Activated CD4-positive, alpha-beta T cell treated with anti-CD3 and anti-CD28 coated beads, Interleukin-2, Interleukin-6, amounts not matched to agents 100 ng/mL and 50 ng/mL, durations not matched to agents 16 hours and 8 hours (primary cell): ENCODE measurements around the gene TSPAN13.

Experiments
- DNase-seq: peaks from one replicate; pipeline ENCODE4 v3.0.0-alpha.2; 2020

The TSPAN13 gene

GRCh38 chr7:16753102-16753931, at the start of gene TSPAN13:
TSPAN13 (plus strand) TSS chr7:16753755; CDS start chr7:16753968, 213 bp downstream.
- DNase-seq: peak; percentile 82

DNA sequence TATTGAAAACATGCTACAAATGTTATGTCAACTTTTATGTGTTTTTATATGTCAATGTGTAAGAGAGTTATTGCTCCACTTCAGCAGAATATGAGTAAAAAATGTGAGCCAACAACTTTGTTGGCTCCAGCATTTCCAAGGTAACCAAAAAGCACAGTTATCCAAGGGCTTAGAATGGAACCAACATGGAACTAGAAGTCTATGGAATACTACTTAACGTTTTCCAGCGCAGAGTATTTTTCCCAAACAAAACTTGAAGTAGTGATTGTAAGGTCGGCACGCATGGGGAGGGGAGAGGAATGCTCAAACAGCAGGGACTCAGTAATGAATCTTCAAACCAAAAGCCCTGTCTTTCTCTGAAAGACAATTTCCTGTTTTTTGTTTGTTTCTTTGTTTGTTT, 45.0 kb upstream of the TSPAN13 start:
- no peak for DNase-seq

- peak; percentile 20 for DNase-seq
Measured at GRCh38 chr7:16708980-16709379, 44.6 kb upstream of the TSPAN13 start.

- no peak for DNase-seq
Measured at GRCh38 chr7:16710651-16711050, 42.9 kb upstream of the TSPAN13 start.

DNA sequence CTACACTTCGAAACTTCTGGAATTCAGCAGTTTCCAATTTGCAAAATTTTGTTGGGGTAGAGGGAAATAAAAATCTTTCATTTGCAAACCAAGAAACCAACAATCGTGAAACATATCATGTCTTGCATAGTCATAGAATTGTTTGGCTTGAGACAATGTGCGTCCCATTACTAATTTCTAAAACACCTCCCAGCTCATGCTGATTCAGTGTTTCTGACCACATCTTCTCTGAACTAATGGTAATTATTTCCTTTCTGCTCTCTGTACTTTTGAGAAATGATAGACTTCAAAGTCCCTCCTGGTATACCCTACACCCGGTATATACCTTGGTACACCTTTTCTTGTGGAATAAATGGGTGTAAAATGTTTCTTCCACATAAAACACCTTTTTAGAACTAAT, 41.8 kb upstream of the TSPAN13 start:
- DNase-seq: peak; percentile 61

DNA sequence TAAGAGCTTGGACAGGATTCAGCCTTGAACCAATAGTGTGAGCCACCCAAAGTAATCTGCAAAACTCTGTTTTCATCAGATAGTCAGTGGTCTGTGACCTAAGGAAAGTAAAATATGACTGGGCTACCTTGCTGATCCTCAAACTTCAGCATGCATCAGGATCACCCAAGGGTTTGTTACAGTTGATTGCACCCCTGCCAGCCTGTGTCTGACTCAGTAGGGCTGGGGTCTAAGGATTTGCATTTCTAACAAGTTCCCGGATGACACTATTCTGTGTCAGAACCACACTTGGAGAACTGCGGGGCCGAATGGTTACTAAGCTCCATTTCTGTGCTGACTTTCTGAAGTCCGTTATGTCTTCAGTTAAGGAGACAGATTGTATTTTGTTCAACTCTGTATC, 40.6 kb upstream of the TSPAN13 start:
- peak; percentile 15 for DNase-seq

DNA sequence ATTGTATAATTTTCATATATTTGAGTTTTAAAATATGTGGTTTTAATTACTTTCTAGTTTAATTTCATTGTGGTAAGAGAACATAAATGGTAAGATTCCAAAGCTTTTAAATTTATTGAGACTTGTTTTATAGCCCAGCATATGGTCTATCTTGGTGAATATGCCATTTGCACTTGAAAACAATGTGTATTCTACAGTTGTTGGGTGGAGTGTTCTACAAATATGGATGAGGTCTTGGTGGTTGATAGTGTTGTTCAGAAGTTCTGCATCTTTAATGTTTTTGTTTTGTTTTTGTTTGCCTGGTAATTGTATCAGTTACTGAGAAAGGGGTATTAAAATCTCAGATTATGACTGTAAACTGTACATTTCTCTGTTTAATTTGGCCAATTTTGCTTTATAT, 37.6 kb upstream of the TSPAN13 start:
- no peak for DNase-seq

DNA sequence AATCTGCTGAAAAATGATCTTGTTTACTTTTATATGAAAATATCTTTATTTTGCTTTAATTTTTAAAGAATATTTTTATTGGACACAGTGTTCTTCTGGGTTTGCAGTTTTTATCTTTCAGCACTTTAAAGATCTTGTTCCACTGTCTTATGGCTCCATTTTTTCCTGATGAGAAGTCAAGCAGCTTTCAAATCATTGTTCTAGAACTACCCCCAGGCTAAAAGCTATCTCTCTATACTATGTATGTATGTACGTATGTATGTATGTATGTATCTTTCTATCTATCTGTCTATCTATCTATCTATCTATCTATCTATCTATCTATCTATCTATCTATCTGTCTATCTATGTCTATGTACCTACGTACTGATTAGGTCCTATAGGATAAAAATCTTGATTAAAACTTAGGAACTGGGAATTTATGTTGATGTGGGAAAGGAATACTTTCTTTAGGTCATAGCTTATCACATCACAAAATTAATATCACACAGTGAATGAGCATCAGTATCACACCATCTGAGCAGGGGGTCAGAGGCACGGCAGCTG, 35.4 kb upstream of the TSPAN13 start:
- DNase-seq: no peak

DNA sequence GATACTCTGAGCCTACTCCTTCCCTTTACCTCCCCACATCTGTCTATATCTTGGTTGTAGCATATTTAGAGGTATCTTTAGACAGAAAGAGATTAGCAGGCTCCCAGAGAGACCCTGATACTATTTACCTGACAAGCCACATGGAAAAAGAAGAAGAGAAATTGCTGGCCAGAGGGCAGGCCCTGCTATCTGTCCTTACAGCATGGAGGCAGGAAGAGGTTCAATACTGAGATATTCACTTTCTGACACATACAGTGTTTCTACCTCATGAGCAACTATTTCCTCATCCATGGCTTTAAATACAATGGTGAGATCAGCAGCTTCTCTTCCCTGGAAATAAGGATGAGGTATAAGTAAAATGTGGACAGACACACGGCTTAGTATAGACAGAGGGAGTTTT, 33.9 kb upstream of the TSPAN13 start:
- DNase-seq: no peak

DNA sequence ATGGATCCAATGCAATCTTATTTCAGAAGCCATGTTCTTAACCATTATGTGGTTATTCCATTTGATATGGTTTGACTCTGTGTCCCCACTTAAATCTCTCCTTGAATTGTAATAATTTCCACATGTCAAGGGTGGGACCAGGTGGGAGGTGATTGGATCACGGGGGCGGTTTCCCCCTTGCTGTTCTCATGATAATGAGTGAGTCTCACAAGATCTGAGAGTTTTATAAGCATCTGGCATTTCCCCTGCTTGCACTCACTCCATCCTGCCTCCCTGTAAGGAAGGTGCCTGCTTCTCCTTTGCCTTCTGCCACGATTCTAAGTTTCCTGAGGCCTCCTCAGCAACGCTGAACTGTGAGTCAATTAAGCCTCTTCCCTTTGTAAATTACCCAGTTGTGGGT, 32.0 kb upstream of the TSPAN13 start:
- no peak for DNase-seq

DNA sequence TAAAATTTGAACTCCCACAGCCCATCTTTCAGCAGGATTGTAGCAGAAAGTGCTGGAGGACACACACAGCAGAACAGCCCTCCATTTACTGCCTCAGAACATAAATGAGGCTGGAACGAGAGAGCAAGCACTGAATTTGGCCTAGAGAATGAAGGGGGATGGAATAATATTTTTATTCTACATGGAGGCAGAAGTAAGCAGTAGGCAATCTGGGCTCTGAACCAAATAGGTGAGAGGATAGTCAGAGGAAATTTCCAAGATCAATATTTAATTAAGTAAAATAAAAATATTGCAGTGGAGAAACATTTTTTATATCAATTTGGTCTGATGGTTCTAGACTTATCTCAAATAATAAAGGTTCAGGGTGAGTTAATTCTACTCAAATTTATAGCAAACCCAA, 29.2 kb upstream of the TSPAN13 start:
- DNase-seq: no peak

DNA sequence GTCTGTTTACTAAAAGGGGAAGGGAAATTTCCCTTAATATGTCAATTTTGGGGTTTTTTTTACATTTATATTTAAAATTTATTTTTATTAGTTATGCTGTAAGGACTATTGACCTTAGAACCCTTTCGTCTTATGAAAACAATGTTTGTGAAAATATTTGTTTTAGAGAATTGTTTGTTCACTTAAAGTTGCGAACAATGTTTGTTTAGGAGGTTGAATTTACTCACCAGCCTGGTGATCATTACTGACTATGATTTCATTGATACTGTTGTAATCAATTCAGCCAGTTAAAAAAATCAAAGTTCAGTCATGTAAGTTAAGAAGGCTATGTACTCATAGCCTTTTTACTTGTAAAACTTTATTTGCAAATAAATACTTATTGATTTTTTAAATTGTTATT, 27.4 kb upstream of the TSPAN13 start:
- no peak for DNase-seq

DNA sequence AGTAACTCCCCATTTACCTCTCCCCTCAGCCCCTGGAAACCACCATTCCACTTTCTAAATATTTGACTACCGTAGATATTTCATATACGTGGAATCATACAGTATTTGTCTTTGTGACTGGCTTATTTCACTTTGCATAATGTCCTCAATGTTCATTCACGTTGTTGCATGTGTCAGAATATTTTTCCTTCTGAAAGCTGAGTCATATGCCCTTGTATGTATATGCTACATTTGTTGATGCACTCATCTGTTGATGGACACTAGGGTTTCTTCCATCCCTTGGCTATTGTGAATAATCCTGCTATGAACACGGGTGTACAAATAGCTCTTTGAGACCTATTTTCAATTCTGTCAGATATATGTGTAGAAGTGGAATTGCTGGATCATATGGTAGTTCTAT, 25.8 kb upstream of the TSPAN13 start:
- no peak for DNase-seq

- no peak for DNase-seq
Measured at GRCh38 chr7:16728811-16729210, 24.7 kb upstream of the TSPAN13 start.

GRCh38 chr7:16729541-16729940, 24.0 kb upstream of the TSPAN13 start:
- no peak for DNase-seq

DNA sequence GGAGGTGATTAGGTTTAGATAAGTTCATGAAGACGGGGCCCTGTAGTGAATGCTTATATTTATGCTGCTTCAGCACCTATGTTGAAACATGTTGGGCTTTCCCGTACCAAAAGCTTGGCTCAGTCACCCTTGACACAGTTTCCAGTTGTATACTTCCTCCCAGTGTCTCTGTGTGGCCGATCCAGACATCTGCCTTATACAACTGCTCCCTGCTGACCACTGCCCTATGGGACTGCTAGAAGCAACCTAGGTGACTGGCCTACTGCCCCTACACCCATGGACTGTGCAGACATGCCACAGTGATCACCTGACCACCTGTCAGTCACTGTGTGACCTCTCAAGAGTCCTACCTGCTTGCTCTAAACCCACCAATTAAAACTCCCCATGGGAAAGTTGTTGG, 22.6 kb upstream of the TSPAN13 start:
- no peak for DNase-seq

DNA sequence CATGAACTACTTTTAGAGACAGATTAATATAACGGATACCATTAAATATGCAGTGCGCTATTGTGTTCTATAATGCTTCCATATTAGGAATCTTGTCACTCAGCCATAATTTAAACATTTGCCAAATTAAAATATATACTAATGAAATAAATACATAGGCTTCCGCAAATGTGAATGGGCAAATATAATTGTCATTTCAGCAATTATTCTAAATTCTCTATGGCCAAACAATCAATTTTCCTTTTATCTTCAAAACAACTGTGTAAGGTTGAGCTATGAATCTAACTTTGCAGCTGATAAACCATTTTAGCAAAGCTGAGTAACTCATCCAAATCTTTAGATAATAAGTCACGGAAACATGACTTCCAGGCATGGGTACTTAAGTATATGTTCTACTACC, 20.7 kb upstream of the TSPAN13 start:
- DNase-seq: no peak

DNA sequence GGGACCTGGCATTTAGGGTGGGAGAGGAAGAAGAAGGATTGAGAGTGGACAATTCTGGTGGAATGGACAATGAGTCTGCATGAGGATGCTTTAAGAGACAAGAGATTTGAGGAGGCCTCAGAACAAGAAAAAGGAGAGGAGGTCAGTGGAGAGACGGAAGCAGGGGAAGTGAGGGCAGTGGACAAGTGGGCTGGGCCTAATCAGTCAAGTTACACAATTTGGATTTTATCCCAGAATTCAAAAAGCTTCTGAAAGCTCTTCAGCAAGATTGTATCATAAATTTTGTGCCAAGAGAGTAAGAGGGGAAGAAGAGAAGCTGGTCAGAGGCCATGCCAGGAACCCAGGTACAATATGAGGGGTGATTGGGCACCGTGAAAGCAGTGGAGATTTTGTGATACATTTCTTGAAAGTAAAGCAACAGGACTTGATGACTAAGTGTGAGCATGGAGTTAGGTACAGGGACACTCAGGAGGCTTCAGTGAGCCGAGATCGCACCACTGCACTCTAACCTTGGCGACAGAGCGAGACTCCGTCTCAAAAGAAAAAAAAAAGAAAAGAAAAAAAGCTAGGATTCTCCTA, 19.3 kb upstream of the TSPAN13 start:
- DNase-seq: no peak

DNA sequence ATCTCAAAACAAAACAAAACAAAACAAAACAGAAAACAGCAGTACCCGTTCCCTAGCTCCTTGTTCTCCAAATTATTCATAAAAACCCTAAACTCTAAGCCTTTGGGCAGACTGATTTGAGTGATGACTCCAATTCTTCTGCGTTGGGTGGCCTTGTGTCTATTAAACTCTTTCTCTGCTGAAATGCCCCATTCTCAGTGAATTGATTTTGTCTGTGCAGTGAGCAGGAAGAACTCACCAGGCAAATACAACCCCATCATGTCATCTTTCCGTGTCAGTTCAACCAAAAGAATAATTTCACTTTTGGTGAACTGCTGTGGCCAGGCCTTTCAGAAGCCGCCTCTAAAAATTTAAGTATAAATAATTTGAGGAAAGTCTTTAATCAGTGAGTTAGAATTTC, 18.5 kb upstream of the TSPAN13 start:
- no peak for DNase-seq

GRCh38 chr7:16738011-16738688, 15.4 kb upstream of the TSPAN13 start:
- DNase-seq: no peak

DNA sequence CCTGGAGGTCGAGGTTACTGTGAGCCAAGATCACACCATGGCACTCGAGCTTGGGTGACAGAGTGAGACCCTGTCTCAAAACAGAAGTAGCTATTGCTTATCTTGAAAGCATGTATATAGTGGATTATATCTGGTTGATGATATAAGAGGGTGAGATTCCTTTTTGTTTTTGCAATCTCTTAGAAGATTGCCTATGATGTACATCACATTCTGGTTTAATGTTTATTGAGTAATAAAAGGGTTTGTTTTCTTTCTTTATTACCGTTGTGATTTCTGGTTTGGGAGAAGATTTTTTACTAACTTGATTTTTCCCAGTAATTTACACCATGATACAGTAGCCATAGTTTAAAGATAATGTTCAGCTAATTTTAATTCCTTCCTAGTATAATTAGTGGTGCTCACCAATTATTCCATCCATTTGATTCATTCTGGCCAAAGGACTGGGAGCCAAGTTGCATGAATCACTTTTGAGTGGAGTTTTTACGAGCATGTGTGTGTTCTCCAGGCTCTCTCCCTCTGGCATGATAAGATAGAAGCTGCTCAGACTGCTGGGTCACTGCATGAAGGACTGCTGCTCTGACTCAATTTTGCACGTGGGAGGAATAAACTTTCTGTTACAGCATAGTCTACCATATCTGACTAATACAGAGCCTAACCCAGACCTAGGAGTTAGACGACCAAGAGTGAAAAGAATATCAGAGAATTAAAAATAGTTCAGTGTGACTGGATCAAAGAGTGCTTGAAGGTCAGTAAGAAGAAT, 13.5 kb upstream of the TSPAN13 start:
- DNase-seq: peak; percentile 32

DNA sequence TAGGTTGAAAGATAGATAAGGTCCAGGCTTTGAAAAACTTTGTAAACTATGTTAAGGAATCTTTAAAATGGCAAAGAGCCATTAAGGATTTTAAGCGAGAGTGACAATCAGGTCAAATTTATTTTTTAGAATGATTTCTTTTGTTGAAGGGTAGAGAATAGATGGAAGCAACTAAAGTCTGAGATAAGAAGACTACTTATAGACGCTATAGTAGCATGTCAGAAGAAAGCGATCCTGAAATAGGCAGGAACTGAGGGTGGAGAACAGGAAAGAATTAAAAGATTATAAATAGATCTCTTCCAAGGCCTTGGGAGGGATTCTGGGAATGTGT, 13.0 kb upstream of the TSPAN13 start:
- DNase-seq: no peak

- DNase-seq: no peak
Measured at GRCh38 chr7:16740996-16741395, 12.6 kb upstream of the TSPAN13 start.
